Cortex of kidney (tissue), 1 donor: ENCODE results near the gene ESR1.
"Not testable (repeated sequence)": the region's sequence is repeated elsewhere in the genome, so short reads cannot be mapped to it uniquely, and the experiment has no call there.

Source experiments
- DNase-seq: peaks from one replicate; lab custom pipeline; 2025; lab: John Stamatoyannopoulos, UW

ESR1 gene

DNA sequence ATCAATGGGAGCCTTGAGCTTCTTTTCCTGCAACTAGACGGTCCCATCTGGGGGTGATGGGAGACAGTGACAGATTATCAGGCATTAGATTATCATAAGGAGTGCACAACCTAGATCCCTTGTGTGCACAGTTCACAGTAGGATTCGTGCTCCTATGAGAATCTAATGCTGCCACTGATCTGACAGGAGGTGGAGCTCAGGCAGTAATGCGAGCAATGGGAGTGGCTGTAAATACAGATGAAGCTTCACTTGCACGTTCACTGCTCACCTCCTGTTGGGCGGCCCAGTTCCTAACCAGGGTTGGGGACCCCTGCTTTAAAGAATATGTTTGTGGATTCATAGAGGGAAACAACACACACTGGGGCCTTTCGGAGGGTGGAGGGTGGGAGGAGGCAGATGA lies 180.7 kb downstream of the ESR1 start:
- DNase-seq = not testable (repeated sequence)

DNA sequence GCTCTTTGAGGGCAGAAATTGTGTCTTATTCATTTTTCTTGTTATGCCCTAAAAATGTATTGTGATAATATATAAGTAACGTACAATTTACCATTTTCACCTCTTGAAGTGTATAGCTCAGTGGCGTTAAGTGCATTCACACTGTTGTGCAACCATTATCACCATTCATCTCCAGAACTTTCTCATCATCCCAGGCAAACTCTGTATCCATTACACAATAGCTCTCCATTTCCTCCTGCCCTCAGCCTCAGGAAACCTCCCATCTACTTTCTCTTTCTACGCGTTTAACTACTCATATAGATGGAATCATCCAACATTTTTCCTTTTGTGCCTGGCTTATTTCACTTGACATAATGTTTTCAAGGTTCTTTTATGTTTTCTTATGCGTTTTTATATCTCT lies 184.6 kb downstream of the ESR1 start:
- DNase-seq = no peak

DNA sequence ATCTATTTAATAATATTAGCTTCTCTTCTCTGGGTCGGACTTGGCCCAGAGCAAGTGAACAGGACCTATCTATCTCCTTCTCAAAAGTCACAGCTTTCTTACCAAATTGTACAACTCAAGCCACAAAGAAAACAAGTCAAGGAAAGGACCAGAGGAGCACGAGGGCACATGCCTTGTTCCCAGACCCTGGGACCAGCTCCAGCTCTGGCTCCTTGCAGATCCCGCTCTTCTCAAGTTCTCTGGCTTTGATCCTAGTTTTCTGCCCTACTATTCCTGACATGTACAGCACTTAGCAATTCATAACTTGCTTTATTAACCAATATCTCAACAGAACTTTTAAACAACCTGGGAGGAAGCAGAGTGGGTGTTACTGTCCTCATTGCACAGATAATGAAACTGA lies 185.9 kb downstream of the ESR1 start:
- no peak for DNase-seq

DNA sequence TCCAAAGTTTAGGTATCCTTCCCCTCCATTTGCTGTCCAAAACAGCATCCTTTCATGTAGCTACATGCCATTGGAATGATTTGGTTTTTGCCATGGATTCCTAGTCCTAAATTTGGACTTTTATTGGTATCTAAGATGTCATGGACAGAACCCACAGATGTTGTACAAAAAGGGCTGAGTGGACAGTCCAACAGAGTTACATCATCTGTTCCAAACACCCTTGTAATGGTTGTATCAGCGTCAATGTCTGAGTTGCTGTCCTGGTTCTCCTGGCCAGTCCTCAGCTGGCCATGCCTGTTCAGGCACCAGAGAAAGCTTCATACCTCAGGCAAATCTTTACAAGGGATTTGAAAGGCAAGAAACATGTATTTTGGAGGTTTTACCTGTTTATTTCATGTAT lies 191.3 kb downstream of the ESR1 start:
- no peak for DNase-seq

DNA sequence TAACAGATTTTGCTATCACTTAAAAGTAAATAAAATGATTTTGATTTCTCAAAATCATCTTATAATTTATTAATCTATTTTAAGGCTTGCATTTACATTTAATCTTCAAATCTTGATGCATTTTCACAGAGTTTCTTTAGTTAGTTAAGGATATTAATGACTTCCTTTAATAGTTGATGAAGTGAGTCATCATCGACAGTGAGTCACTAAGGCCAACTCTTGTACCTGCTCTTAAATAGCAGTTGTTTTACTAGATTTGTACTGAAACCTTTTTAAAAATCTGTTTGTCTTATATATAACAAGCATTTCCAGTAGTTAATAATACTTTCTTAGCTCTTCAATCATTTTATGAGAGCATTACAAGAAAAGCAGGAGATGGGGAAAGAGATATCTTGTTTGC lies 191.7 kb downstream of the ESR1 start:
- DNase-seq = no peak

DNA sequence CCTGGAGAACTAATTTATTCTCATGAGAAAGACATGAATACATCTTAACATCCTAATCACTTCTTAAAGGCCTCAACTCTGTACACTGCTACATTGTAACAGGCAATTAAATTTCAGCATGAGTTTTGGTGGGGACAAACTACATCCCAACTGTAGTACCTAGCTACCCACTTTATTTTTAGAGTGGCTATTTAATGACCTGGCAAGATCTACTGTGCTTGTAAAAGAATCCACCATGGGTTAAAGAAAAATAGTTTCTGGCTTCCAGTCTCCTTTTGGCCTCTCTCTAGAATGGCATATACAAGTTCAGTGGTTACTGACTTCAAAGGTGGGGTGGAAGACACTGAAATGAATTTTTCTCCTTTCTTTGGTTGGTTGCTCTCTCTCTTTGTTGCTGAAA lies 193.9 kb downstream of the ESR1 start:
- DNase-seq = no peak

DNA sequence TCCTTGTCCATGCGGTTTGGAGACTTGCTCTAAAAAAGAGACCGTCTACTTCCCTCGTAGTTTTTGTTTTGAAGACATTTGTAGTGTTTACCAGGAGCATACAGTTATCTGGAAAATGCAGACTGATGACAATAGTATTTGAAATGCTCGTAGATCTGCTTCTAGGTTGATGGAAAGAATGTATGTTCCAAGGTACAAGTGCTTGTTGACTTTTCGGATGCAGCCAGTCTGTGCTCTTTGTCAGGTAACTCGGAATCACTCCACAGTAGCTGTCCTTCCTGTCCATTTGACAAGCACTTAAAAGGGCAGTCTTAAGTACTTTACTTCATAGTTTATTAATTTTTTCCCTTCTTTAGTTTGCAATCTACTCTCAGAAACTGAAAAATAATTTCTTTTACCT lies 194.8 kb downstream of the ESR1 start:
- no peak for DNase-seq

DNA sequence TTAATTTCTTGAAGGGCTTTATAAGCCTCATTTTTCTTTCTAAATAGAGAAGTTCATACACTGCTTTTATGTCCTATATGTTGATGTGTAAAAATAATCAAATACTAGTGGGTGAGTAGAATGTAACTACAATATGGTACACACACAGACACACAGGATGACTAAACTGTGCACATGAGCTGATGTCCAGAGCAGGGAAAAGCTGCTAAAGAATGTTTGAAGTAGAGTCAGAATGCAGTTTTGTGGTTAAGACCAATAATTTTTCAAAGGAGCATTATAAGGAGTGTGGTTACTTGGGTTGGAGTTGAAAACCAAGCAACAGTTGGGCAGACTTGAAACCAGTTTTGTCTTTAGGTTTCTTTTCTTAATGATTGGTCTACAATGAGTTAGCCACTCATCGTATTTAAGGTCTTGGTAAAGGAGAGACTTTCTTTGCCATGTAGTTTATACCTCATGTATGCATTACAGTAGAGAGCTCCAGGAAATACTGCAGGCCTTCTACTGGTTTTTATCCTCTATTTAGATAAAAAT lies 196.6 kb downstream of the ESR1 start:
- DNase-seq = no peak

DNA sequence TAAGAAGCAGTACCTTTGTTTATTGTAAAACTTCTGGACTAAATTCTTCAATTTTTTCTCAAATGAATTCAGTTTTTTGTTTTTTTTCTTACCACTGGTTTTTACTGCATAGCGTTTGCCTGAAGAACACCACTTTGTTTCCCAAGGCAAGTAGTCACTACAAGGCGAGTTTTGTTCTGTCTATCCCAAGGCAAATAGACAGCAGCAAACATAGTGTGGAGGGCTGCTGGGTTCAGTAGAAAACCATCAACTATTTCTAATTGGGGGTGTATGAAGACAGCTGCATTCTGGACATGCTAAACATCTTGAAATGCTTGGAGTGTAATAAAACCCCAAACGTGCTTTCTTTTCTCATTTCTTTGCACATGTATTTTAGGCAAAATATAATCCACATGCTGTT lies 197.4 kb downstream of the ESR1 start:
- no peak for DNase-seq

DNA sequence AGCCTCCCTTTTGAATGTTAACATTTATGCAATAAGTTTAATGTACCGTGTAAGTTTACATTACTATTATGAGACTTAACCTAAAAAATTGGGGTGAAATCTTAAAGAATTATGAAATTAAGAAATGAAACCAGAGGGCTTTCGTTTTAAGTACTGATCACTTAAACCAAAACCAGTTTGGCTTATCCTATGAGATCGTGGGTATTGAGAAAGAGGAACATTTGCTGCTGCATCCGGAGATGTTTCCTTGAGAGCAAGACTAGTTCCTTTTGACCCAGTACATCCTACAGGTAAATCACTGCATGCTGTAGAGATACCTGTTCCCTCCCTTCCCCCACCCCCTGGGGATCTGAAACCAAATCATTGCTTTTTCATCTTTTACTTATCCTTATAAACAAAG lies 201.3 kb downstream of the ESR1 start:
- no peak for DNase-seq

DNA sequence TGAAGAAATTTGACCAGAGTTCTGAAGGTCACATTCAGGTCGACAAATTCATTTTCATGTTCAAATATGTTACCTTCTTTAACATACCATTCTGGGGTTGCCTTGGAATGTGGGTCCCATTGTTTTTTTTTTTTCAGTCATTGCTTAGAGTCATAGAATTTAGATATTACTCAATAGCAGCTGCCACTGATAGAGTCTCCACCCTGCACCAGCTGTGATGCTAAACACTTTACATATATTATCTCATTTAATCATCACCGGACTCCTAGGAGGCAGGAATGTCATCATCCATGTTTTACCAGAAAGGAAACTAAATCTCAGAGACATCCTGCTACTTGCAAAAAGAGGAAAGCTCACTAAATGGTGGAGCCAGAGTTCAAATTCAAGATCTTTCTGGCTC lies 204.7 kb downstream of the ESR1 start:
- no peak for DNase-seq

DNA sequence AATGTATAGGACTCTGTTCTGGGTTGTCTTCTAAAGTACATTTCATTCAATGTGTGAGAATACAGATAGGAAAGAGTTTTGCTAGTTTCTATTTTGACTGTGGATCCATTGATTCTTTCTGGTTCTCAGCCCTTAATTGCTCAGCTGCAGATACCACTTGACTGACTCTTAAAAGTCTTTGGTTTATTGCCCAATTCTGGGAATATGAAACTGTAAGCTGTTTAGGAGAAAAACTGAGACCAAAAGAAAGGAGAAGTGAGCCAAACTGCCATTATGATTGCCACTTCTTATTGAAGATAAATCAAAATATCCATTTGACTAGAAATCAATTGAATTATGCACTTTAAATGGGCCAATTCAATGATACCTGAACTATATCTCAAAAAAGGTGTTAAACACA lies 211.4 kb downstream of the ESR1 start:
- no peak for DNase-seq

DNA sequence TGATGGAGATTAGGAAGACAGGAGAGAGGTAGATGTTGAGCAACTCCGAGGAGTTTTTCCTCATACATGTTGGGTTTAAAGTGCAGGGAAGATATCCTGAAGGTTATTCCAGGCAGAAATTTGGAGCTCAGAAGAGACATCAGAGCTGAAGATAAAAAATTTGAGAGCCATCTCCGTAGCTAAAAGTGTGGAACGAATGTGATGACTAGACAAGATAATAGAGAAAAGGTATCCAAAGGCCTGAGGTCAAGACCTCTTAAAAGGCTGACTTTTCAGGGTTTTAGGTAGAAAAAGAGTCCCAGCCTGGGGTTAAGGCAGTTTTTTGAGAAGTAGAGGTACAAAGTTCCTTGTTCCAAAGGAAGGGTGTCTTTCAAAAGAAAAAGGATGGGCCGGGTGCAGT lies 214.8 kb downstream of the ESR1 start:
- DNase-seq = no peak

DNA sequence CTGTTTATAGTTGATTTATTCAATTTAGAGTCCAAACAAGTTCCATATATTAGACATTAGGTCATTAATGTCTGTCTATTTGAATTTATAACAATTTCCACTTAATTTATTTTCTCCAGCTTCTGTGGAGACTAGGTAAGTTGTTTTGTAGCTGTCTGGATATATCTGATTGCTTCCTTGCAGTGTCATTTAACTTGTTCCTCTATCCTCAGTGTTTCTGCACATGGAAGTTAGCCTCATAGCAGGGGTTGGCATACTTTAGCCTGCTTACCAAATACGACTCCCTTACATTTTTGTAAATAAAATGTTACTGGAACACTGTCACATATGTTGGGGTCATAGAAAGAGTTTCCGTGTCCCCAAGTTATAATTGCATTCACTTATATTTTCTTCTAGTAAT lies 216.1 kb downstream of the ESR1 start:
- DNase-seq = no peak

DNA sequence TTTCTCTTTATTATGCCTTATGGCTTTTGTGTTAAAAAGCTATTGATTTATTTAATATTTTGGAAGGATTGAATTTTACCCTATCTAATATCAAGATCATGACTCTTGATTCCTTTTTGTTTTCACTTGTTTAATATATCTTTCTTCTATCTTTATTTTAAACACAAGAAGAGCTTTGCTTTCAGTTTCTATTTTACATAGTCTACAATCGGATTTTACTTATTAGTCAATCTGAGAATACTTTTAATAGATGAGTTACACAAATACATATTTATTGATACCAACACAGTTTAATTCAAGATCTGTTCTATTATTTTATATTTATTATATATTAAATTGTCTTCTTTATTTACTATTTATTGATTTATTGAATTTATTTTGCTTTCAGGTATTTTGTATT lies 218.8 kb downstream of the ESR1 start:
- DNase-seq = no peak

DNA sequence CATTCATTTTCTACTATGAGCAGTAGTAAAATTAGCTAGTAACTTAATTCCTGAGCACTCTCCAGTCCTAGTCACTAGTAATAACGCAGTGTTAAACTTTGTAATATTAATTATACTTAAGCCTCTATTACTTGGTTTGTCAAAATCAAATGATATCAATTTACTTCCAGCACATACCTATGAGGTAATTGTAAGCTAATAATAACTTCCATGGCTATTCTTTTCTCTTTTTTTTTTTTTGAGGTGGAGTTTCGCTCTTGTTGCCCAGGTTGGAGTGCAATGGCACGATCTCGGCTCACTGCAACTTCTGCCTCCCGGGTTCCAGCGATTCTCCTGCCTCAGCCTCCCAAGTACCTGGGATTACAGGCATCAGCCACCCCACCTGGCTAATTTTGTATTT lies 219.3 kb downstream of the ESR1 start:
- DNase-seq = not testable (repeated sequence)

DNA sequence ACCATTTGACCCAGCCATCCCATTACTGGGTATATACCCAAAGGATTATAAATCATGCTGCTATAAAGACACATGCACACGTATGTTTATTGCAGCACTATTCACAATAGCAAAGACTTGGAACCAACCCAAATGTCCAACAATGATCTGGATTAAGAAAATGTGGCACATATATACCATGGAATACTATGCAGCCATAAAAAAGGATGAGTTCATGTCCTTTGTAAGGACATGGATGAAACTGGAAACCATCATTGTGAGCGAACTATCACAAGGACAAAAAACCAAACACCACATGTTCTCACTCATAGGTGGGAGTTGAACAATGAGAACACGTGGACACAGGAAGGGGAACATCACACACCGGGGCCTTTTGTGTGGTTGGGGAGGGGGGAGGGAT lies 226.3 kb downstream of the ESR1 start:
- not testable (repeated sequence) for DNase-seq

DNA sequence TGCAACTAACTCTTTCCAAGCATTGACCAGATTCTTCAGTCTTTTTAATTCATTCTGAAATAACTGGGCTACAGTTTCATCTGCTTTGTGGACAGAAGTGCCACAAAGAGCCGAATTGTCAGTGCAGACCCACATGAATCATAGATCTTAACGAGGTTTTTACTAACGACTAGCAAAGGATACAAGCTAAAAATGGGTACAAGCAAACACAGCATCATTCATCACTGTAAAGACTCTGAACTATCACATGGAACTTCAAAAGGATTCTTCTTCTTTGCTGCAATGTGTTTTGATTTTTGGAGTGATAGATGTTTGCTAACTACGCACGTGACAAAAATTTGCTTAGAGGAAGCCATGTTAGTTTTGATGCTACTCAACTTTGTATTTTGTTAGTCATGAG lies 227.1 kb downstream of the ESR1 start:
- DNase-seq = no peak

DNA sequence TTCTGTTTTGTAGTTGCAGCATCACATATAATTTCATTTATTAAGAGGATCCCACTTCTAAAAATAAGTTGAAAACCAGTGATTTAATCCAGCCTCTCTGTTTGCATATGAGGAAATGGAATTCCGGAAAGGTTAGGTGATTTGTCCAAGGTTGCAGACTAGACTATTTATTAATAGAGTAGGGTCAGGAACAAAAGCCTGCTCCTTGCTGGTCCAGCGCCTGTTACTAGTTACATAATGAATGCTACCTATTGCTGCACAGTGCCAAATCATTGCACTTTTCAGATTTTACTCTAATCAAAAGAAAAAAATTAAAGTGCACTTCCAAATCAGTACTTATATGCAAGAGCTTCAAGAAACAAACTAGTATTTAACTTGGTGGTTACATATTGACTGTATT lies 238.6 kb downstream of the ESR1 start:
- DNase-seq = no peak

DNA sequence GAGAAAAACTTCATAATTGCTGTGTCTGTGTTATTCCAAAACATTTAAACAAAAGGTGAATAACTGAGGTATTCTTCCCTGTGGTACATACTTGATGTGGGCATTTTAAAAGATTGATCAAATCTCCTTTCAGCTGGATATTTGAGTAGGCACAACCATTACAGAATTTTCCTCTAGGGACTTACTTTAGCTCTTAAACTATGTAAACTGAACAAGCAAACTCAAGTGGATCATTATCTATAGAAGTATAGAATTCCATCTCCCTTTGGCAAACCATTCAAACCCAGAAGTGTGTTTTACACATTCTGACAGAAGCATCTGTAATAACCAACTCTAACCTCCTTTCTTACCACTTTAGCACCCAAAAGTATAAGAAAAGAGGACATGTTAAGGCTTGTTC lies 241.4 kb downstream of the ESR1 start:
- no peak for DNase-seq

DNA sequence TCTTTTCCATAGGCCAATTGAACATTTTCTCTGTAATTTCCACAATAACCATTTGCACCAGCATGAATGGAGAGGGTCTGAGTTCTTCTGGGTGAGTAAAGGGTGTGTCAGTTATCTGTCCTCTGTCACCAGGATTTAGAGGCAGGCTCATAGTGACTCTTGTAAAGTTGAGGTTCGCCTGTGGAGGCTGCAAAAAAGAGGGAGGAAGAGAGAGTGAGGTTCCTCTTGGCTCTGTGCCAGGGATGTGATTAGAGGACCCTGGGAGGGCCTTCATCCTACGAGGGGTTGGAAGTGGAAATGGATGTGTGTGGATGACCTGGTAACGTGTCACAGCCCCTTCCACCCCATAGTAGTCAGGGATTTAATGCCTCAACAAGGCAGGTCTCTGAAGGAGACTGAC lies 242.0 kb downstream of the ESR1 start:
- DNase-seq = no peak

DNA sequence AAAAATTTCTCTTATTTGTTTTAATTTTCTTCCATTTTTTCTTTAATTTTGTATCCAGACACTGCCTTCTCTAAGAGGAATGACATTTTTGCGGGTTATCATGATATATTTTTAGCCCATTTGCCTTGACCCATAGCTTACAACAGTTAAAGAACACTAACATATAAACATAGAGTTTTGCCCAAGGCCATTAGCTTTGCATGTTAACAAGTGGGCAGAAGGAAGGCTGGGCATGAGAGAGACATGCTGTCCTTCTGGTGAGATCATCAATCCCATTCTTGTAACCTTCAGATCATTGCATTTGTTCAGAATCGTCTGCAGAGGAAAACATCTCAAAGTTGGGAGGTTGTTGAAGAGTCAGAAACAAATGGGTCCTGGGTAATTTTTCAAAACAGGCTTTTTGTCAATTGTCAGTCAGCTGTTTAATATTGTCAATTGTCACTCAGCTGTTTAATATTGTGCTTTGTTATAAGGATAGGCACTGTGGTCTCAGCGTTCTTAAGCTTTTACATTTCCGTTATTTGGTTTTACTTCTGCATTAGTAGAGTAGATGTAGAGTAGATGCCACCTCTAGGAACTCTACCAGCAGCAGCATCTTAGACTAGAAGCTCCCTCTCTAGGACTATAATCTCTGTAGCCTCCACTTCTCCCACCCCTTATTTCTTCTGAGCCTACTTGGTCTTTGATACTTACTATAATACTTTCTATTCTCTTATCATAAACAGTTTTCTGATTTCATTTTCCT lies 243.1 kb downstream of the ESR1 start:
- no peak for DNase-seq

DNA sequence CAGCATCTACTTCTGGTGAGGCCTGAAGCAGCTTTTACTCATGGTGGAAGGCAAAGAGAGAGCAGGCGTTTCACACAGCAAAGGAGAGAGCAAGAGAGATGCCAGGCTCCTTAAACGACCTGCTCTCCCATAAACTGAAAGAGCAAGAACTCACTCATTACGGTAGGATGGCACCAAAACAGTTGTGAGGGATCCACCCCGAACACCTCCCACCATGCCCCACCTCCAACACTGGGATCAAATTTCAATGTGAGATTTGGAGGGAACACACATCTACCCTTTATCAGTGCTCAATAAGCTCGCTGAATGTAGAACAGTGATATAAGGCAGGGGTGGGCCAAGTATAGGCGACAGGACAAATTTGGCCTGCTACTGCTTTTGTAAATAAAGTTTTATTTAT lies 244.6 kb downstream of the ESR1 start:
- no peak for DNase-seq

DNA sequence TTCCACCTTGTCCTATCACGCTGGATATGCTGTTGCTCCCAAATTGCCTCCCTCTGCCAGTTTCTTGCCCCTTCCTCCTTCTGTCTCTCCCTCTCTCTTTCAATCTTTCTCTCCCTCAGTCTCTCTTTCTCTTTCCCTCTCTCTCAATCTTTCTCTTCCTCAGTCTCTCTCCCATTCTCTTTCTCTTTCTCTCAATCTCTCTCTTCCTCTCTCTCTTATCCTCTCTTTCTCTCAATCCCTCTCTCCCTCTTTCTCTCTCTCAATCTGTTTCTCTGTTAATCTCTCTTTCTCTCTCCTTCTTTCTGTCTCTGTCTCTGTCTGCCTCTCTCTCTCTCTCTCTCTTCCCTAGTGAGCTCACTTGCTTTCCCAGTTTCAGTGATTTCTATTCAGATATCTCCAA lies 245.8 kb downstream of the ESR1 start:
- DNase-seq = no peak
